ENCODE measurements around the gene NECAB3. TPM values are rescaled to one million over a fixed set of nuclear protein-coding genes. Genes with fewer than 3 reads are reported as not detected.

NECAB3 gene
- total RNA-seq, 6 experiments from 2014 or later: 13.2 to 21.9 (median 19.2) TPM

- H3K27me3 ChIP-seq: no peaks in the 10 kb centered on the region
- H3K4me1 ChIP-seq: no peaks in the 10 kb centered on the region
- H3K27ac ChIP-seq: no peak overlapping the region
- H3K36me3 ChIP-seq: peaks cover 0 to 38% (median 4%) of the 10 kb centered on the region in 4 donors
- H3K9me3 ChIP-seq: no peaks in the 10 kb centered on the region
- DNase-seq (no peak), ATAC-seq (no peak)
- TF ChIP-seq POLR2A (IDR thresholded peaks at IDR 0.05): no peak
- no peak for TF ChIP-seq CTCF (IDR thresholded peaks at IDR 0.05)
- no peak overlapping the region for H3K4me3 ChIP-seq
- 98% methylated on average over 4 of the region's 4 CpGs for WGBS (ENCODE audit: insufficient coverage, low coverage, low lambda C conversion rate, missing lambda C conversion rate)
- intact Hi-C loops (cut with DNase I): no loop called here
These were observed 48.0 kb downstream of the NECAB3 start for GRCh38 chr20:33626190-33626589.

- no peak overlapping the region for H3K27ac ChIP-seq
- H3K4me3 ChIP-seq: no peak overlapping the region
- no peak for TF ChIP-seq POLR2A (IDR thresholded peaks at IDR 0.05)
- no peak for TF ChIP-seq CTCF (IDR thresholded peaks at IDR 0.05)
- peaks cover 0 to 31% (median 3%) of the 10 kb centered on the region in 4 donors for H3K36me3 ChIP-seq
- no peaks in the 10 kb centered on the region for H3K9me3 ChIP-seq
- 67% methylated on average over 3 of the region's 3 CpGs for WGBS (ENCODE audit: insufficient coverage, low coverage, low lambda C conversion rate, missing lambda C conversion rate)
- DNase-seq (no peak), ATAC-seq (no peak)
- H3K4me1 ChIP-seq: no peaks in the 10 kb centered on the region
- H3K27me3 ChIP-seq: no peaks in the 10 kb centered on the region
- intact Hi-C loops (cut with DNase I): no loop called here
These were observed 49.8 kb downstream of the NECAB3 start for GRCh38 chr20:33624399-33624798.

- Histone ChIP-seq H3K4me1 (no peaks in the 10 kb centered on the region), H3K27me3 (no peaks in the 10 kb centered on the region), H3K9me3 (no peaks in the 10 kb centered on the region), H3K4me3 (no peak overlapping the region), H3K36me3 (peaks cover 0 to 31% (median 0%) of the 10 kb centered on the region in 4 donors), H3K27ac (no peak overlapping the region)
- intact Hi-C loops (cut with DNase I): no loop called here
- DNase-seq (no peak), ATAC-seq (no peak)
- no peak for TF ChIP-seq POLR2A (IDR thresholded peaks at IDR 0.05)
- no peak for TF ChIP-seq CTCF (IDR thresholded peaks at IDR 0.05)
- WGBS (ENCODE audit: insufficient coverage, low coverage, low lambda C conversion rate, missing lambda C conversion rate): 80% methylated on average over 4 of the region's 10 CpGs
These were observed 51.4 kb downstream of the NECAB3 start for GRCh38 chr20:33622705-33623365.

GRCh38 chr20:33621717-33622400 lies 52.4 kb downstream of the NECAB3 start:
- no peaks in the 10 kb centered on the region for H3K4me1 ChIP-seq
- 92% methylated on average over 4 of the region's 4 CpGs for WGBS (ENCODE audit: insufficient coverage, low coverage, low lambda C conversion rate, missing lambda C conversion rate)
- no peaks in the 10 kb centered on the region for H3K27me3 ChIP-seq
- no peak overlapping the region for H3K4me3 ChIP-seq
- intact Hi-C loops (cut with DNase I): no loop called here
- H3K27ac ChIP-seq: no peak overlapping the region
- ATAC-seq: no peak
- peaks cover 0 to 31% (median 0%) of the 10 kb centered on the region in 4 donors for H3K36me3 ChIP-seq
- H3K9me3 ChIP-seq: no peaks in the 10 kb centered on the region
- no peak for DNase-seq
- TF ChIP-seq CTCF (IDR thresholded peaks at IDR 0.05) (no peak), POLR2A (IDR thresholded peaks at IDR 0.05) (no peak)

All from right lobe of liver (tissue), 6 donors.